Prostate gland (tissue), 2 donors: ENCODE measurements around the gene CCDC182.

Experiments used
- POLR2A ChIP-seq: fragments of 450-650 bp; IDR thresholded peaks from one replicate; pipeline ENCODE4 v1.6.1; 2016; ENCODE audit warnings: antibody characterized with exemption, mild to moderate bottlenecking
- TF ChIP-seq, protein P1 (sequence below), 4 experiments: fragments of 200-600 bp in 2 of 4; fragments of 450-650 bp in 2 of 4; sonication (generic) in 2 of 4; IDR thresholded peaks; 1 replicate in 3 of 4; 2 replicates in 1 of 4; pipeline ENCODE4 v1.5.1; 2016 to 2019; ENCODE audit warnings: antibody characterized with exemption in 4 of 4, mild to moderate bottlenecking in 2 of 4, moderate library complexity in 2 of 4

DNA sequence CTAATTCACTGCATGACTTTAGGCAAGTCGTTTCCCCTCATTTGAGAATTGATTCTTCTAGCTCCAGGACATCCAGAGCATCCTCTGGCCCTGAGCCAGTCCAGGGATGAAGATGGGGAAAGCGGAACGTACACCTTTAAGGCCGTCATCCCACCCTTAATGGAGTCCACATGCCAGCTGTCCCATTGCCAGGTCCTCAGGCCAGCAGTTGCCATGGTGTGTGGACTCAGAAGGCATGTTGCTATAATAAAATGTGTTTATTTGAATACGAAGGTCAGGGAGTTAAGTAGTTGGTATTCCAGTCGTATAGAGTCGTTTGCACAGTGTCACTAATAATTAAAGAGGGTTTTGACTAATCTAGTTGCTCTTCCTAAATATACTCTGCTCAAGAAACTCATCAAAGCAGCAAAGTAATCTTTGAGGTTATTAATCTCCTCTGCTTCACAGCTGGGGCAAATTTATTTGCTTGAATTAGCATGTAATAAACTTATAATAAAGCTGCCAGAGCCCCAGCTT is 30.4 kb downstream of the CCDC182 start:
- TF ChIP-seq, protein P1, sequence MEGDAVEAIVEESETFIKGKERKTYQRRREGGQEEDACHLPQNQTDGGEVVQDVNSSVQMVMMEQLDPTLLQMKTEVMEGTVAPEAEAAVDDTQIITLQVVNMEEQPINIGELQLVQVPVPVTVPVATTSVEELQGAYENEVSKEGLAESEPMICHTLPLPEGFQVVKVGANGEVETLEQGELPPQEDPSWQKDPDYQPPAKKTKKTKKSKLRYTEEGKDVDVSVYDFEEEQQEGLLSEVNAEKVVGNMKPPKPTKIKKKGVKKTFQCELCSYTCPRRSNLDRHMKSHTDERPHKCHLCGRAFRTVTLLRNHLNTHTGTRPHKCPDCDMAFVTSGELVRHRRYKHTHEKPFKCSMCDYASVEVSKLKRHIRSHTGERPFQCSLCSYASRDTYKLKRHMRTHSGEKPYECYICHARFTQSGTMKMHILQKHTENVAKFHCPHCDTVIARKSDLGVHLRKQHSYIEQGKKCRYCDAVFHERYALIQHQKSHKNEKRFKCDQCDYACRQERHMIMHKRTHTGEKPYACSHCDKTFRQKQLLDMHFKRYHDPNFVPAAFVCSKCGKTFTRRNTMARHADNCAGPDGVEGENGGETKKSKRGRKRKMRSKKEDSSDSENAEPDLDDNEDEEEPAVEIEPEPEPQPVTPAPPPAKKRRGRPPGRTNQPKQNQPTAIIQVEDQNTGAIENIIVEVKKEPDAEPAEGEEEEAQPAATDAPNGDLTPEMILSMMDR (IDR thresholded peaks at IDR 0.05) = no peak
- TF ChIP-seq POLR2A = no peak
